ENCODE results near the gene ZNF77. TPM values are rescaled to one million over a fixed set of nuclear protein-coding genes. Genes with fewer than 3 reads are reported as not detected.

Gene ZNF77
- total and polyA plus RNA-seq, 10 of the 15 experiments (the other 5 are each of a cell fraction or from before 2014, with no cell fraction given), result 1.9 to 4.7 (median 3.0) TPM

DNA sequence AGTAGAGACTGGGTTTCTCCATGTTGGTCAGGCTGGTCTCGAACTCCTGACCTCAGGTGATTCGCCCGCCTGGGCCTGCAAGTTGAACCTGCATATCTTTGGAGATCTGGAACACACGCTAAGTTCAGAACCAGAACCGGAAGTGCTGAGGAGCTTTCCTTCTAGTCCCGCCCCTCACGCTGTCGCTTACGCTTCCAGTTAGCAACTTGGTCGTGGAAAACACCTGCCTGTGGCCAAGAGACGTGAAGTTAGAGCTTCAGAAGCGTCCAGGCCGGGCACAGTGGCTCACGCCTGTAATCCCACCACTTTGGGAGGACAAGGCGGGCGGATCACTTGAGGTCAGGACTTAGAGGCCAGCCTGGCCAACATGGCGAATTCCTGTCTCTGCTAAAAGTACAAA lies 59.0 kb downstream of the ZNF77 start (continued):
- TF ChIP-seq, protein P1, sequence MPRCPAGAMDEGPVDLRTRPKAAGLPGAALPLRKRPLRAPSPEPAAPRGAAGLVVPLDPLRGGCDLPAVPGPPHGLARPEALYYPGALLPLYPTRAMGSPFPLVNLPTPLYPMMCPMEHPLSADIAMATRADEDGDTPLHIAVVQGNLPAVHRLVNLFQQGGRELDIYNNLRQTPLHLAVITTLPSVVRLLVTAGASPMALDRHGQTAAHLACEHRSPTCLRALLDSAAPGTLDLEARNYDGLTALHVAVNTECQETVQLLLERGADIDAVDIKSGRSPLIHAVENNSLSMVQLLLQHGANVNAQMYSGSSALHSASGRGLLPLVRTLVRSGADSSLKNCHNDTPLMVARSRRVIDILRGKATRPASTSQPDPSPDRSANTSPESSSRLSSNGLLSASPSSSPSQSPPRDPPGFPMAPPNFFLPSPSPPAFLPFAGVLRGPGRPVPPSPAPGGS (IDR thresholded peaks at IDR 0.05; ENCODE audit: borderline replicate concordance, insufficient read depth, low read depth, low read length, poor library complexity, severe bottlenecking), result no peak
- TF ChIP-seq SIX5 (IDR thresholded peaks at IDR 0.05; ENCODE audit: low read depth, low read length, severe bottlenecking) (no peak), ESRRA (IDR thresholded peaks at IDR 0.05; ENCODE audit: low read length) (no peak)

DNA sequence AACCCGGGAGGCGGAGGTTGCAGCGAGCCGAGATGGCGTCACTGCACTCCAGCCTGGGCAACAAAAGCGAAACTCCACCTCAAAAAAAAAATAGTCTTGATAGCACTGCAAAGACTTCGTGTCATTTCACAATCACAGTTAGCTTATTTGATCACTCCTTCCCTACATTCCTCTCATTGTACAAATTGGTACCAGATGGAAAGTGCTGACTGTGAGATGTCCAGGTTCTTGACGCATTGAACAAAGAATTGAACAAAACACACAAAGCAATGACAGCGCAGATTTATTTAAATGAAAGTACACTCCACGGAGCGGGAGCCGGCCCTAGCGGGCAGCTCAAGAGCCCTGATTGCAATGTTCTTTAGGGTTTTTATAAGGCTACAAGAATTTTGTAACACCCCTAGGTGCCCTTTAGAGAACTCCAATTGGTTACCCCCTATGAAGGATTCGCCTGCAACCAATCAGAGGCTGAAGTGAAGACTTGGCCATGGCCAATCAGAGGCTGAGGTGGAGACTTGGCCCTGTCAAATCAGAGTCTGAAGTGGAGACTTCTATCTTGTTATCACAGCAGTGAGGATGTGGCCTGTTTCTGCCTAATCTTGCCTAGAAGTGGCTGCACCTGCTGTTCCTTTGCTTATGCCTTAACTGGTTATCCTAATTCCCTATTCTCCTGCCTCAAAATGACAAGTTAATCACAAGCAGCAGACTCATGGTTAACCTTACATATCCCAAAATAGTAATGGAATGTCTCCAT lies 60.9 kb downstream of the ZNF77 start:
- ChIA-PET SMC1A (ENCODE audit: uncharacterized antibody, unreplicated experiment) (interaction anchor here (1.4 kb wide), 1 partner anchor 27 kb away, joined by 3 read pairs; no protein-coding TSS in a partner anchor), RAD21 (ENCODE audit: unreplicated experiment) (no interaction called here), POLR2A (no interaction called here), CTCF (no interaction called here)
- Histone ChIP-seq H3K27ac (ENCODE audit: control insufficient read depth, insufficient read depth) (no peak overlapping the region), H3K4me3 (no peak overlapping the region), H3K27me3 (replicated peaks in 1 of 2; ENCODE audit: control insufficient read depth in 2 of 2, insufficient read depth in 2 of 2, low read length in 1 of 2) (no peaks in the 10 kb centered on the region), H3K4me1 (ENCODE audit: control insufficient read depth, insufficient read depth, low read length) (peaks cover 3% of the 10 kb centered on the region; the same call in 1 of the 2 replicates), H3K79me2 (ENCODE audit: control insufficient read depth, insufficient read depth, low read length) (no peaks in the 10 kb centered on the region), H3K4me2 (ENCODE audit: control insufficient read depth, insufficient read depth) (no peak overlapping the region), H3K9me3 (replicated peaks; ENCODE audit: control insufficient read depth, insufficient read depth, low read length) (no peaks in the 10 kb centered on the region; the same call in 2 of the 3 replicates), H3K9ac (ENCODE audit: control insufficient read depth, insufficient read depth, low read length) (no peak overlapping the region), H2AFZ (ENCODE audit: control insufficient read depth, low read depth, low read length) (no peak overlapping the region), H3K36me3 (ENCODE audit: control insufficient read depth in 2 of 2, insufficient read depth in 2 of 2, low read length in 1 of 2) (no peaks in the 10 kb centered on the region), H4K20me1 (ENCODE audit: control insufficient read depth, insufficient read depth) (no peaks in the 10 kb centered on the region)
- BruUV-seq (replicated peaks), result no TSS peak
- no peak for TF ChIP-seq SMAD1 (IDR thresholded peaks at IDR 0.05; ENCODE audit: low read depth, partially characterized antibody)
- peak; percentile 11 for TF ChIP-seq SP1 (IDR thresholded peaks at IDR 0.05; ENCODE audit: low read depth, low read length)
- DNase-seq (ENCODE audit: low read depth, low spot score) (no peak), FAIRE-seq (no peak), ATAC-seq (no peak)
- intact Hi-C loops (cut with micrococcal nuclease; ENCODE audit: unreplicated experiment) (loop anchor here (10.0 kb wide), 1 partner anchor 61 kb away; the partner anchor contains the start of gene ZNF77), in situ Hi-C loops (cut with MboI) (no loop called here)
- WGBS (ENCODE audit: insufficient coverage, insufficient replicate concordance, low lambda C conversion rate, missing lambda C conversion rate), result 77% methylated on average over 14 of the region's 14 CpGs

Other genes with a start within 250 kb of the ZNF77 start
Only the 7 nearest of the 16 such genes appear.
- 1.7 and 2.1 TPM in 2 replicates for gene ZNF554, start 125.1 kb downstream of the ZNF77 start, total RNA-seq (2014; rRNA removed)
- gene ZNF554, start 125.1 kb downstream of the ZNF77 start, total RNA-seq (2014; rRNA removed; fragmentation: Illumina TruSeq; extraction: Trizol), result 1.5 and 1.8 TPM in 2 replicates
- gene ZNF554, start 125.1 kb downstream of the ZNF77 start, total RNA-seq (2021), result 1.7 TPM in 2 replicates
- gene ZNF554, start 125.1 kb downstream of the ZNF77 start, polyA plus RNA-seq (2011; rRNA removed), result 1.3 and 1.7 TPM in 2 replicates
- 1.2 and 1.4 TPM in 2 replicates for gene ZNF554, start 125.1 kb downstream of the ZNF77 start, polyA plus RNA-seq (2014; fragmentation: Illumina TruSeq; extraction: Trizol)
- gene ZNF554, start 125.1 kb downstream of the ZNF77 start, polyA plus RNA-seq (2014; fragmentation: Nextera tagmentation; extraction: Ambion mirVana), result under 1 TPM; 0.19 to 0.38 TPM
- gene ZNF554, start 125.1 kb downstream of the ZNF77 start, polyA plus RNA-seq (2014; rRNA removed), result 0.96 and 1.3 TPM in 2 replicates
- 1 to 10 TPM; 1.2 to 1.4 TPM for gene ZNF554, start 125.1 kb downstream of the ZNF77 start, polyA plus RNA-seq (2016; fragmentation: Nextera tagmentation; extraction: Ambion mirVana)
- gene ZNF555, start 103.5 kb downstream of the ZNF77 start, total RNA-seq (2014; rRNA removed), result 0.62 and 0.71 TPM in 2 replicates
- 1.6 and 1.7 TPM in 2 replicates for gene ZNF555, start 103.5 kb downstream of the ZNF77 start, total RNA-seq (2014; rRNA removed; fragmentation: Illumina TruSeq; extraction: Trizol)
- gene ZNF555, start 103.5 kb downstream of the ZNF77 start, total RNA-seq (2021), result 0.90 and 1.2 TPM in 2 replicates
- 1.9 and 2.8 TPM in 2 replicates for gene ZNF555, start 103.5 kb downstream of the ZNF77 start, polyA plus RNA-seq (2011; rRNA removed)
- gene ZNF555, start 103.5 kb downstream of the ZNF77 start, polyA plus RNA-seq (2014; fragmentation: Illumina TruSeq; extraction: Trizol), result 1.3 and 1.5 TPM in 2 replicates
- gene ZNF555, start 103.5 kb downstream of the ZNF77 start, polyA plus RNA-seq (2014; fragmentation: Nextera tagmentation; extraction: Ambion mirVana), result 1 to 10 TPM in 1 of 2 experiments, under 1 TPM in 1; 0.68 to 1.7 TPM
- gene ZNF555, start 103.5 kb downstream of the ZNF77 start, polyA plus RNA-seq (2014; rRNA removed), result 0.58 and 1.0 TPM in 2 replicates
- gene ZNF555, start 103.5 kb downstream of the ZNF77 start, polyA plus RNA-seq (2016; fragmentation: Nextera tagmentation; extraction: Ambion mirVana), result 1 to 10 TPM; 1.2 to 1.4 TPM
- not detected in 2 replicates for gene ZNF556, start 77.6 kb downstream of the ZNF77 start, total RNA-seq (2014; rRNA removed)
- not detected in 2 replicates for gene ZNF556, start 77.6 kb downstream of the ZNF77 start, total RNA-seq (2014; rRNA removed; fragmentation: Illumina TruSeq; extraction: Trizol)
- gene ZNF556, start 77.6 kb downstream of the ZNF77 start, total RNA-seq (2021), result not detected in 2 replicates
- gene ZNF556, start 77.6 kb downstream of the ZNF77 start, polyA plus RNA-seq (2011; rRNA removed), result not detected in 2 replicates
- gene ZNF556, start 77.6 kb downstream of the ZNF77 start, polyA plus RNA-seq (2014; fragmentation: Illumina TruSeq; extraction: Trizol), result 0.25 TPM in 1 of 2 replicates, not detected in the other
- not detected for gene ZNF556, start 77.6 kb downstream of the ZNF77 start, polyA plus RNA-seq (2014; fragmentation: Nextera tagmentation; extraction: Ambion mirVana)
- not detected in 2 replicates for gene ZNF556, start 77.6 kb downstream of the ZNF77 start, polyA plus RNA-seq (2014; rRNA removed)
- gene ZNF556, start 77.6 kb downstream of the ZNF77 start, polyA plus RNA-seq (2016; fragmentation: Nextera tagmentation; extraction: Ambion mirVana), result not detected
- 6.2 and 7.6 TPM in 2 replicates for gene ZNF57, start 44.0 kb downstream of the ZNF77 start, total RNA-seq (2014; rRNA removed)
- gene ZNF57, start 44.0 kb downstream of the ZNF77 start, total RNA-seq (2014; rRNA removed; fragmentation: Illumina TruSeq; extraction: Trizol), result 7.6 and 8.9 TPM in 2 replicates
- gene ZNF57, start 44.0 kb downstream of the ZNF77 start, total RNA-seq (2021), result 5.2 and 5.5 TPM in 2 replicates
- gene ZNF57, start 44.0 kb downstream of the ZNF77 start, polyA plus RNA-seq (2011; rRNA removed), result 5.6 and 5.7 TPM in 2 replicates
- 6.9 and 7.6 TPM in 2 replicates for gene ZNF57, start 44.0 kb downstream of the ZNF77 start, polyA plus RNA-seq (2014; fragmentation: Illumina TruSeq; extraction: Trizol)
- gene ZNF57, start 44.0 kb downstream of the ZNF77 start, polyA plus RNA-seq (2014; fragmentation: Nextera tagmentation; extraction: Ambion mirVana), result 1 to 10 TPM; 2.7 to 3.0 TPM
- gene ZNF57, start 44.0 kb downstream of the ZNF77 start, polyA plus RNA-seq (2014; rRNA removed), result 3.9 and 4.4 TPM in 2 replicates
- gene ZNF57, start 44.0 kb downstream of the ZNF77 start, polyA plus RNA-seq (2016; fragmentation: Nextera tagmentation; extraction: Ambion mirVana), result 1 to 10 TPM; 6.0 to 6.7 TPM
- 6.3 and 8.5 TPM in 2 replicates for gene TLE6, start 32.6 kb upstream of the ZNF77 start, total RNA-seq (2014; rRNA removed)
- gene TLE6, start 32.6 kb upstream of the ZNF77 start, total RNA-seq (2014; rRNA removed; fragmentation: Illumina TruSeq; extraction: Trizol), result 7.3 and 8.0 TPM in 2 replicates
- 6.0 and 6.4 TPM in 2 replicates for gene TLE6, start 32.6 kb upstream of the ZNF77 start, total RNA-seq (2021)
- 10.8 and 13.8 TPM in 2 replicates for gene TLE6, start 32.6 kb upstream of the ZNF77 start, polyA plus RNA-seq (2011; rRNA removed)
- gene TLE6, start 32.6 kb upstream of the ZNF77 start, polyA plus RNA-seq (2014; fragmentation: Illumina TruSeq; extraction: Trizol), result 2.6 and 7.0 TPM in 2 replicates
- 1 to 10 TPM; 2.7 to 3.4 TPM for gene TLE6, start 32.6 kb upstream of the ZNF77 start, polyA plus RNA-seq (2014; fragmentation: Nextera tagmentation; extraction: Ambion mirVana)
- 10.6 and 11.2 TPM in 2 replicates for gene TLE6, start 32.6 kb upstream of the ZNF77 start, polyA plus RNA-seq (2014; rRNA removed)
- gene TLE6, start 32.6 kb upstream of the ZNF77 start, polyA plus RNA-seq (2016; fragmentation: Nextera tagmentation; extraction: Ambion mirVana), result 1 to 10 TPM; 5.1 to 5.7 TPM
- not detected in 2 replicates for gene TLE2, start 84.3 kb upstream of the ZNF77 start, total RNA-seq (2014; rRNA removed)
- gene TLE2, start 84.3 kb upstream of the ZNF77 start, total RNA-seq (2014; rRNA removed; fragmentation: Illumina TruSeq; extraction: Trizol), result not detected in 2 replicates
- 0.21 and 1.1 TPM in 2 replicates for gene TLE2, start 84.3 kb upstream of the ZNF77 start, total RNA-seq (2021)
- not detected in 2 replicates for gene TLE2, start 84.3 kb upstream of the ZNF77 start, polyA plus RNA-seq (2011; rRNA removed)
- gene TLE2, start 84.3 kb upstream of the ZNF77 start, polyA plus RNA-seq (2014; fragmentation: Illumina TruSeq; extraction: Trizol), result 0.21 TPM in 1 of 2 replicates, not detected in the other
- gene TLE2, start 84.3 kb upstream of the ZNF77 start, polyA plus RNA-seq (2014; fragmentation: Nextera tagmentation; extraction: Ambion mirVana), result under 1 TPM in 1 of 2 experiments, not detected in 1; 0.09 TPM
- gene TLE2, start 84.3 kb upstream of the ZNF77 start, polyA plus RNA-seq (2014; rRNA removed), result 0.05 and 0.48 TPM in 2 replicates
- gene TLE2, start 84.3 kb upstream of the ZNF77 start, polyA plus RNA-seq (2016; fragmentation: Nextera tagmentation; extraction: Ambion mirVana), result under 1 TPM in 1 of 2 experiments, not detected in 1; 0.11 TPM
- 282 and 299 TPM in 2 replicates for gene TLE5, start 117.5 kb upstream of the ZNF77 start, total RNA-seq (2014; rRNA removed)
- gene TLE5, start 117.5 kb upstream of the ZNF77 start, total RNA-seq (2014; rRNA removed; fragmentation: Illumina TruSeq; extraction: Trizol), result 144 and 153 TPM in 2 replicates
- 354 and 373 TPM in 2 replicates for gene TLE5, start 117.5 kb upstream of the ZNF77 start, total RNA-seq (2021)
- 272 and 329 TPM in 2 replicates for gene TLE5, start 117.5 kb upstream of the ZNF77 start, polyA plus RNA-seq (2011; rRNA removed)
- gene TLE5, start 117.5 kb upstream of the ZNF77 start, polyA plus RNA-seq (2014; fragmentation: Illumina TruSeq; extraction: Trizol), result 52.9 and 154 TPM in 2 replicates
- 10 to 100 TPM in 1 of 2 experiments, 1 to 10 TPM in 1; 2.5 to 13.0 TPM for gene TLE5, start 117.5 kb upstream of the ZNF77 start, polyA plus RNA-seq (2014; fragmentation: Nextera tagmentation; extraction: Ambion mirVana)
- 359 and 398 TPM in 2 replicates for gene TLE5, start 117.5 kb upstream of the ZNF77 start, polyA plus RNA-seq (2014; rRNA removed)
- 100 to 1,000 TPM in 1 of 2 experiments, 10 to 100 TPM in 1; 64.4 to 130 TPM for gene TLE5, start 117.5 kb upstream of the ZNF77 start, polyA plus RNA-seq (2016; fragmentation: Nextera tagmentation; extraction: Ambion mirVana)

Data from GM12878 (cell line).